GM10847 (cell line): ENCODE data around the gene TNFAIP1.

Experiments
- POLR2A ChIP-seq: IDR thresholded peaks from 2 replicates; pipeline ENCODE4 v1.6.1; 2011; ENCODE audit not compliant: insufficient read length; ENCODE audit errors: extremely low read depth

Gene TNFAIP1

DNA sequence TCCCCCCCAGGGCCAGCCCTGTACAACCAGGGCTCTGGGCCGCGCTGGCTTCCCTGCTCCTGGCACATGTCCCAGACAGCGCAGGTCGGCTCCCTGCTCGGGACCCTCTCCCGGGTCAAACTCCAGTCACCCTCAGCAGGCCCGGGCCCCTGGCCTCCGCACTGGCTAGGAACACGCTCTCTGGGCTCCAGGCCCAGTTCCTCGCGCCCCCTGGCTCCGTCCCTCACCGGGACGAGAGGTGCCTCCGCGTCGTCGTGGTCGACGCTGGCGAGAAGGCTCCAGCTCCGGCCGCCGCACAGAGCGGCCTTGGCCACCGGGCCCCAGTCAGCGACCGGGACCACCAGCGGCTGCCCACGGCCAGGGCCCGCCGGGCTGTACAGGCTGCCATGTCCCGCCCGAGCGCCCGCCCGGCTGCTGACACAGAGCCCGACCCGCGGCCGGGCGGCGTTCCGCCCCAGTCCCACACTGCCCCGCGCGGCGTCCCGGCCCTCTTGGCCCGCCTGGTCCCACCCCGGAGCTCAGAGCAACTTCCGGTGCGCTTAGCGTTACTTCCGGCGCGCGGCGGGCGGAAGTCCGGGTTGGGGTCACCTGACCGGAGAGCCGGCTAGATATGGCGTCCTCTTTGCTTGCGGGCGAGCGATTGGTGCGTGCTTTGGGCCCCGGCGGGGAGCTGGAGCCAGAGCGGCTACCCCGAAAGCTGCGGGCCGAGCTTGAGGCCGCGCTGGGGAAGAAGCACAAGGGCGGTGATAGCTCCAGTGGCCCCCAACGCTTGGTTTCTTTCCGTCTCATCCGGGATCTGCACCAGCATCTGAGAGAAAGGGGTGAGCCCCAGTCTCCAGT, 21.7 kb downstream of the TNFAIP1 start, which contains the start of gene POLDIP2:
POLDIP2 (minus strand) TSS at position 467 of the 840 bp plus-strand sequence; CDS start at position 388, 79 bp downstream.
- peak; percentile 98 for TF ChIP-seq POLR2A

DNA sequence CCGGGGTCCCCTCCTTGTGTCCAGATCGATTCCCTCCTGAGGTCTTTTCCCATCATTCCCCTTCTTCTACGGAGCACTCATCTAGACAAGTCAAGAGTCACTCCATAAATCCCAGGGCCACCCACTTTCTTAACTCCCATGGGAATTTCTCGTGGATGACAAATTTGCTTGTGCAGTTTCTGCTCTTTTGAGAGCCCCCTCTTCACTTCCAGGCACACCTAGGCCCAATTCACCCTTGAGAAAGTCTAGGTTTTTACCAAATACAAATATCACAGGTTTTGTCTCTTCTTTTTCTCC, 22.3 kb downstream of the TNFAIP1 start:
- no peak for TF ChIP-seq POLR2A

DNA sequence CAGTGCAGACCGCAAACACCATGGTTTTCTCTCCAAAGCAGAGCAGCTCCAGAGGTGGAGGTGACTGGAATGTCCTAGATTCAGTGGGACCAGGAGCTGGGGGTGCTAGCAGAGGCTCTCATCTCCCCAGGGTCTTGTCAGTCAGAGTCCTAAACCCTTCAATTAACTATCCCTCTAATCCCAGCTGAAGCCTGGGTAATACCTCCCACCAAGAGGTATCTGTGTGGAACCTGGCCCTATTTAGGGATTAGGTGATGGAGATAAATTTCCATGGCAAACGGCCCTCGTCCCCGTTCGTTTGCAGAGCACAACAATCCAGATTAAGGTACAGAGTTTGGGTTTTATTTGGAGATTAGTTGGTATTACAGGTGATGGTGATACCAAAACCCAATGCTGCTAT, 27.6 kb downstream of the TNFAIP1 start:
- TF ChIP-seq POLR2A = no peak

DNA sequence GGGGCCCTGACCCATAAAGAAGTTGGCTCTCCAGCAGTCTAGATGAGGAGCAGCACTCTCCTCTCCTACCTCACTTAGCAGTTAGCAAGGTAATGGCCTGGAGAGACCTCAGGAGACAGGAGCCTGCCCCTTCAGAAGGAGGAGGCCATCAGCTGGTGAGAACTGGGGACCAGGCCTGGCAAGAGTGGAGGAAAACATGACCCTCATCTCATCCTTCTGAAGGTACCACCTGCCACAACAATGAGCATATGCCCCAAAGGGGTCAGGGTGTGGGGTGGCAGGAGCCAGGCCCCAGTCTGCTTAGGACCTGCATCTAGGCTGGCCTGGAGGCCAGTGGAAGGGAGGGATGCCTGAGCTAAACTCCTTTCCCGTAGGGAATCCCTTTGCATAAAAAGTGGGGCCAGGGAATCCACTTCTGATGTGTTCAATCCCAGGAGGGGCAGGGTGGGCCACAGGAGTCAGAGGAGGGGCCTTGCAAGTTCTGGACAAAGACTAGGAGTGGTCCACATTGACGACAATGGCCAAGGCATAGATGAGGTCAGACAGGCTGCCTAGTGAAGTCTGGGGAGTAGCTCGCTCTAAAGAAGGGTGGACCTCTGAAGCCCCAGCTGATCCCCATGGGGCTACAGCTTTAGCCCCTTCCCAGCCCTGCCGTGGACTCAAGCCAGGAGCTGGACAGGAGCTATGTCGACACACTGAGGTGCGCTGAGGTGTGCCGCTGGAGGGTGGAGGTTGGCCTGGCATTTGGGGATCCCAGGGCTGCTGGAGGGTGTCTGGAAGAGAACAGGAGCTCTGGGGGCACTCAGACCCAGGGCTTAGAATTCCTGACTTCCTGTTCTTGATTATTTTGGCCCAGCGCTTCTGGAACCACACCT, 28.5 kb downstream of the TNFAIP1 start:
- no peak for TF ChIP-seq POLR2A

DNA sequence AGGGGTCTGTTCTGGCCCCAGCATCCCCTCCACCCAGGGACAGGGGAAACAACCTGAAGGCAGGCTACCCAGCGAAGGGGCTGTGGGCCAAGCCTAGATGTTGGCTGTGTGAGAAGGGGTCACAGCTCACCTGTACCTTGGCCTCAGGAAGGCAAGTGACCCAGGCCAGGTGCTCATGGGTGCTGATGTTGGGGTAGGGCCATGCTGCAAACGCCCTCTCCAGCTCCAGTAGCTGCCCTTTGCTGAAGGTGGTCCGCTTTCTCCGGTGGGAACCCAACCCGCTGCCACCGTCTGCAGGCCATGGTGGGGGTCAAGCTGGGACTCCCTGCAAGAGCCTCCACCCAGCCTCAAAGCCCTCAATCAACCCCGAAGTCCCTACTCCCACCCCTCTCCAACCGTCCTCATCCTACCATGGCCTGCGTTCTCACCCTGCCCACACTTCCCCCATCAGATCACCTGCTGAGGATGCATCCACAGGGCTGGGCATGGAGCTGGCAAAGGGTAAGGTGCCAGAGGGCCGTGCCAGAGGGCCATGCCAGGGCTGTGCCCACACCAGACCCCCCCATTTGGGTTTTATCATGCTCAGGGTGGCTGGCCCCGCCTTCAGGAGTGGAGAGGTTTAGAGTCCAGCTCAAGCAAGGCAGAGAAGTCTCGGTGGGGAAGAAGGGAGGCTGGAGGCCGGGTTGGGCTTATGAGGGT, 29.3 kb downstream of the TNFAIP1 start, which contains the start of gene SEBOX:
SEBOX (minus strand) TSS at position 535 of the 699 bp plus-strand sequence; CDS start at position 487, 48 bp downstream.
- TF ChIP-seq POLR2A = no peak

DNA sequence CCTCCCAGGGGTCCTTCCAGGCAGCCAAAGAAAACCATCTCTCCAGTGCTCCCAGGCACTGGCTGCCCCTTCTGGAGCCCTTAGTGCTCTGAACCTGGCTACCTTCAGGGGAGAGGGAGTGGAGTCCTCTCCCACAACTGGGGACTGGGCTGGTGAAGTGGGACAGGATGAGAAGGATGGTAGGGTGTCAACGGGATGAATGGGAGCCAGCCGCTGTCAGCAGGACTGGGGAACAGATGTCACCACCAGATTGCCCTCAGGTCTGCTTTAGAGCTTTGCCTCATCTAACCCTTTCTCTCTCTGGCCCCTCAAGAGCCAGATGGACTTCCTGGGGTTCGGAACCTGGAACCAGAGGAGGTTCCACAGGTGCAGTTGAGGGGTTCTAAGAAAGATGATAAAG, 29.9 kb downstream of the TNFAIP1 start:
- TF ChIP-seq POLR2A = no peak

DNA sequence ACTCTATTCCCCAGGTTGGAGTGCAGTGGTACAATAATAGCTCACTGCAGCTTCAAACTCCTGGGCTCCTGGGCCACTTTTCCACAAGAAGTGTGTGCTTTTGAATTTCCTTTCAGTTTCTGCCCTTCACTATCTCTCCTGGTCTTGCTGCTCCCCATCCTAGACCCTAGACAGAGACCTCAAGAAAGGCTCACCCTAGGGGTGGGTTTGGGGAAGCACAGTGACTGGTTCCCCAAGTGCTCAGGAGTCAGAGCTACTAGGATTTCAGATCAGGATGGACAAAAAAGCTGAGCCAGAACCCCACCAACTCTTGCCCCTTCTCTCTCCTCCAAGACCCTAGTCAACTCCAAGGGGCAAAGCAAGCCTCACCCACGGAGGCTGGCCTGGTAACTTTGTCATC, 31.0 kb downstream of the TNFAIP1 start:
- TF ChIP-seq POLR2A = no peak

DNA sequence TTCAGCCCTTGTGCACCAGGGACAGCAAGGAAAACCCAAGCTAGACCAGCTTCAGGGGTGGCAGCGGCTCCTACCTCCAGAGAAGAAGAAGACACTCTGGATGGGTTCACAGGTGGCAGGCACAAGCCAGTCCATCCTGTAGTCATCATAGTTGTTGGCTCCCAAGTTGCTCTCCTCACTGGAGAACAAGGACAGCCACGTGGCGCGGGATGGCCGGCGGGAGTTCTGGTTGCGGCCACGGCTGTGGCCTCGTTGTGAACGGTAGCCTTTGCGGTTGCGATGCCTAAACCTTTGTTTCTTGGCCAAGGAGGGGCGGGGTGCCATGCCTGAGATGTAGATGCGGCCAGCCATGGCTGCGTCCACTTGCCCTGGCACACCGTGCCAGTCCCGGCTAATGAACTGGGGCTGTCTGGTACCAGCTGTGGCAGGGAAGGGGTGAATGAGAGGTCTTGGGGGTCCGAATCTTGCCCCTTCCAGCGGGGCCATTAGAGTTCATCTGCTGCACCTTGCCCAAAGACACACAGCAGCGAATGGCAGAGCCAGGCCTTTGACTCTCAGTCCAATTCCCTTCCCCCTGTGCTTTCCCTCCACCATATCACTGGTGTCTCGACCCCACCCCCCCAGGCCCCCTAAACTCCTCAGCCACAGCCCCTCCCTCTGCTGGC, 32.2 kb downstream of the TNFAIP1 start:
- TF ChIP-seq POLR2A = no peak

DNA sequence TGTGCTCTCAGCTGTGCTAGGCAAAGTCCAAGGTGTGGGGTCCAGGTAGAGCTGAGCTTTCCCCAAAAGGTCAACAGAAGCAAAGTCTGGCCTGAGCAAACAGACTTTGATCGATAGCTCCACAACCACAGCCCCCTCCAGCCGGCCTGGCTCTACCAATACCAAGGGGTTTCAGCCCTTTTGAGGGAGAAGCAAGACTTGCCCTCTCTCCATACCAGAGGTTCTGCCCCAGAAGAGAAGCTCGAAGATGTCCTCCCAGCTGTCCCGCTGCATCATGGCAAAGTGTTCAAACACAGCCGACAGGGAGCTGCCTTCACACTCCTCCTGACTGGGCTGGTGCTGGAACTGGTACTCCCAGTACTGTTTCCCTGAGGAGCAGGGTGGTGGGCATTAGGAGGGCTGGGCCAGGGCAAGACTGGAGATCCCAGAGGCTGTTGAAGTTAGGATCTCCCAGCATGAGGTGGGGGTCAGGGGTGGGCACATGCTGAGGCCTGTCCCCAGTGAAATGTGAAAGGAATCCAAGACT, 32.8 kb downstream of the TNFAIP1 start:
- no peak for TF ChIP-seq POLR2A

DNA sequence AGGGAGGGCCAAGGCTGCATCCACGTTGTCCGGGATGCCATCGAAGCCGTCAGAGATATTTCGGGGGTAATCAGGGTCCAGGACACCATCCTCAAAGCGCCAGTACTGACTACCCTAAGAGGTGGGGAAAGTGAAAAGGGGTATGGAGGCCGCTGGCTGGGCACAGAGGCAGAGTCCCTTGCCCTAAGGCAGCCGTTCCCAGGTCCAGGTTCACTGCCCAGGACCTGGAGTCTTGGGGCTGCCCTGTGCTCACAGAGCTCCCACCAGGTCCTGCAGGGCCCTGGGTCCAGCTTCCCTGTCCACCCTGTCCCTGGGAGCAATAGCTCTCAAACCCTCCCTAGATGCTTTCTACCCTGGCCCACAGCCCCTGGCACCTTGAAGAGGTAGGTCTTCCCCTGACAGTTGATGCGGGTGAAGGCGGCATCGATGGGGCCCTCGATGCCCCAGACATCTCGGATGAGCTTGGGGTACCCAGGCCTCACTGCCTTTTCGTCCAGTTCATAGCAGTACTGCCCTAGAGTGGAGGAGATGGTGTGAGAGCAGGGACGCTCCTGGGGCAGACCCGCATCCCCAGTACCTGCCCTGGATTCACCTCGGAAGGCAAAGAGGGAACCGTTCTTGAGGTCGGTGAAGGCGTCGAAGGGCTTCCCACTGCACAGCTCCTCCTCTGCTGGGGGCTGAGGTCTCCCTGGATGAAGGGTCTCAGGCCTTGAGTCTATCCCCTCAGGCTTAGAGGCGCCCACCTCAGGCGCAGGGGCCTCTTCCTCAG, 33.5 kb downstream of the TNFAIP1 start:
- TF ChIP-seq POLR2A = no peak

DNA sequence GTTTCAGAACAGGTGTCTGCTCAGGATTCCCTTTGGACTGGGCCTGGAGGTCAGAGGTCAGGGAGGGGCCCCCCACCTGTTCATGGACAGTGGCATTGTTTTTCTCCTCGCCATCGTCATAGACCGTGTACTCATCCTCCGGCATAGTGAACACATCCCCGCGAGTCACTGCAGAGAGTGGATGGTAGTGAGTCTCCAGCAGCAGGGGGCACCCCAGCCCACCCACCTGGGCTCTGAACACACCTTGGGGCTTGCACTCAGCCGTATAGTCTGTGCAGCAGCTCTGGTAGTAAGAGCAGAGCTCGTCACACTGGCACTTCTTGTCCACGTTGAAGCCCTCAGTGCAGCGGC, 34.1 kb downstream of the TNFAIP1 start:
- no peak for TF ChIP-seq POLR2A

DNA sequence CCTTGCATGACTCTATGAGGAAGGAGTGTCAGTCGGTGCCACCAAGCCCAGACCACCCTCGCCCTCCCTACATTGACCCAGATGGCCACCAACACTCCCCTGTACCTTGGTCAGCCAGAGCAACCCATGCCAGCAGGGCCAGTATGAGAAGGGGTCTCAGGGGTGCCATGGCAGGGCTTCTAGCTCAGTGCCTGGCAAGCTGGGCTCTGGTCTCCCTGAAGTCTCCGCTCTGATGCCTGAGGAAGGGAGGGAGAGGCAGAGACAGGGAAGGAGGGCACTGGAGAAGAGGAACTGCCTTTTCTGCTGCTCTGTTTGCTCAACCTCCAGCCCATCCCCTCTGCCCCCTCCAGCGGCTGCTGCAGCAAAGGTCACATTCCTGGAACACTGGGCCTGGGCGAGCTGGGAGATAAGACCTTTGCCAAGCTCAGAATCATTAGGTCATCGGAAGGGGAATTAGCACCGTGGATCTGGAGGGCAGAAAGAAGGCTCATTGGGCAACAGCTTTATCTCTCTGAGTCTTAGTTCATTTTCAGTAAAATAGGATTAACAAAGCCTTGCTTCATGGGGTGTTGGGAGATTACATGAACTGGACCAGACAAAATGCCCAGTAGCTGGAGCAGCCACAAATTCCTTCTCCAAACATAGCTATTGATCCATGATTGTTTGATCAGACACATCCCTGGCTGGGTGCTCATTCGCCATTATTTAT, 34.6 kb downstream of the TNFAIP1 start, which contains the start of gene VTN:
VTN (minus strand) TSS at position 273 of the 709 bp plus-strand sequence; CDS start at position 169, 104 bp downstream.
- TF ChIP-seq POLR2A = no peak

DNA sequence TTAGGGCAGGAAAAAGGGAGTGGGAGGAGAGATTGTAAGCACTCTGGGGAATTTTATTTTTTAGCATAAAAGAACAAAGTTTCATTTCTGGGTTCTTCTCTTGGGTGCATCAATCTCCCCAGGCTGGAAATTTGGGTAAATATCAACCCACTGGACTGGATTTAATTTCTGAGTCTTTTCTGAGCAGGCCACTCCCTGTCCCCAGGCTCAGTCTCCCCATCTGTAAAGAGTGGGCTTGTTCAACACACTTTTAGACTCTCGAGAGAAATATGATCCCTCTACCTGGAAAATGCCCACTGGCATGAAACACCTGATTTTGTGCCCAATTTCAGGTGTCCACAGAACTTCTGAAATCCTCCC, 35.2 kb downstream of the TNFAIP1 start:
- TF ChIP-seq POLR2A = no peak

DNA sequence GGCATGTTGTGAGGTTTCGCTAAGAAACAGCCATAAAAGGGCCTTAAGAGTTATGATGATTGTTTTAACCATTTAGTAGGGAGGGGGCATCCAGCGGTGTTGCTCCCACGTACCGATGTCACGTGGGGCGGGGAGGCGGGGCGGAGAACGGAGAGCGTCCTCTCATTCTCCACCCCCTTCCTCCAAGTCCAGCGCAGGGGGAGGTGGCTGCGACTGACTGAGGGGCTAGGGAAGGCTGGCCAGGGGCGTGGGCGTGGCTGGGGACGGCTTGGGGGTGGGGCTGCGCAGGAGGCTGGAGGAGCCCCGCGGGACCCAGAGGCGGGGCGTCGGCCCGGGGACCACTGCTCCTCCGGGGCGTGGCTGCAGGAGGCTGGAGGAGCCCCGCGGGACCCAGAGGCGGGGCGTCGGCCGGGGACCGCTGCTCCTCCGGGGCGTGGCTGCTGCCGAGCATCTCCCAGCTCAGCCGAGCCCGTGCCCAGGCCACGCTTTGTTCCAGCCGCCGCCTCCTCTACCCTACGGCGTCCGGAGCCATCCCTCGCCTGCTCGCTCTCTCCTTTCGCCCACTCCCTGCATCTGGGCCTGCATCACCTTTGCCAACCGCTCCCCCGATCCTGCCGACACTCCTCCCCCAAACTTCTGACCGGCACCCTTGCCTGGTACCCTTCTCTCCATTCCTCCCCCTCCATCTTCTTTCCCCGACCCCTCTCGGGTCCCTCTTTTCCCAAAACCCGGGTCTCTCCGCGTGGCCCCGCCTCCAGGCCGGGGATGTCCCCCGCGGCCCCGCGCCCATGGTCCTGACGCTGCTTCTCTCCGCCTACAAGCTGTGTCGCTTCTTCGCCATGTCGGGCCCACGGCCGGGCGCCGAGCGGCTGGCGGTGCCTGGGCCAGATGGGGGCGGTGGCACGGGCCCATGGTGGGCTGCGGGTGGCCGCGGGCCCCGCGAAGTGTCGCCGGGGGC, 36.0 kb downstream of the TNFAIP1 start, which contains the start of gene SARM1:
SARM1 (plus strand) TSS at position 450 of the 958 bp plus-strand sequence; CDS start at position 789, 339 bp downstream.
- no peak for TF ChIP-seq POLR2A
